HTERT RPE-1 (cell line): ENCODE data around the gene CALM1.

Experiments
- in situ Hi-C: fragments of 300-500 bp; cut with MboI; formaldehyde crosslinking; loops from 4 replicates; pipeline ENCODE4 v1.14.3; 2020; ENCODE audit warnings: low sequenced_read_pairs

Gene CALM1

GRCh38 chr14:90396341-90397339, at the start of gene CALM1:
Gene CALM1 (plus strand): TSS chr14:90397029. CDS start chr14:90397231, 202 bp downstream.
- in situ Hi-C loops = no loop called here

- in situ Hi-C loops = no loop called here
Observed at GRCh38 chr14:90348270-90348669, 48.6 kb upstream of the CALM1 start.

GRCh38 chr14:90349739-90350138, 47.1 kb upstream of the CALM1 start:
- in situ Hi-C loops = no loop called here

- in situ Hi-C loops = no loop called here
Observed at GRCh38 chr14:90354551-90355298, 42.1 kb upstream of the CALM1 start.

GRCh38 chr14:90355540-90356518, 41.0 kb upstream of the CALM1 start:
- in situ Hi-C loops = no loop called here

- in situ Hi-C loops = no loop called here
Observed at GRCh38 chr14:90356925-90357324, 39.9 kb upstream of the CALM1 start.

GRCh38 chr14:90358359-90358758, 38.5 kb upstream of the CALM1 start:
- in situ Hi-C loops = no loop called here

GRCh38 chr14:90361865-90362557, 34.8 kb upstream of the CALM1 start:
- in situ Hi-C loops = no loop called here

GRCh38 chr14:90362558-90362896, 34.3 kb upstream of the CALM1 start:
- in situ Hi-C loops = no loop called here

GRCh38 chr14:90368946-90369721, 27.7 kb upstream of the CALM1 start:
- in situ Hi-C loops = no loop called here

GRCh38 chr14:90373887-90374286, 22.9 kb upstream of the CALM1 start:
- in situ Hi-C loops = no loop called here

- in situ Hi-C loops = no loop called here
Observed at GRCh38 chr14:90374813-90375212, 22.0 kb upstream of the CALM1 start.

GRCh38 chr14:90375934-90376333, 20.9 kb upstream of the CALM1 start:
- in situ Hi-C loops = no loop called here

- in situ Hi-C loops = no loop called here
Observed at GRCh38 chr14:90378249-90378648, 18.6 kb upstream of the CALM1 start.

- in situ Hi-C loops = no loop called here
Observed at GRCh38 chr14:90379106-90379505, 17.7 kb upstream of the CALM1 start.

GRCh38 chr14:90381011-90381786, 15.6 kb upstream of the CALM1 start:
- in situ Hi-C loops = no loop called here

GRCh38 chr14:90381999-90382451, 14.8 kb upstream of the CALM1 start:
- in situ Hi-C loops = no loop called here

- in situ Hi-C loops = no loop called here
Observed at GRCh38 chr14:90382491-90383125, 14.2 kb upstream of the CALM1 start.
